GM12878 (cell line): ENCODE measurements around the gene PLEKHA5. TPM values are rescaled to one million over a fixed set of nuclear protein-coding genes. Genes with fewer than 3 reads are reported as not detected.

Source experiments
- ATAC-seq: fragments of 200-7000 bp; cut with Tn5 transposase; 3 replicates; pipeline ENCODE4 v1.9.1; 2020; ENCODE audit warnings: mild to moderate bottlenecking, moderate library complexity
- BruUV-seq: library from RNA; stranded (reverse); fragments of 400-500 nt; replicated peaks from 2 replicates; lab custom pipeline; 2021; lab: Mats Ljungman, UMichigan
- CTCF ChIA-PET: fragments of 300-600 bp; sonication (Branson Sonifier 250); formaldehyde crosslinking; extraction: SDS; loops from one replicate; lab custom pipeline; 2021; ENCODE audit warnings: inconsistent platforms; lab: Yijun Ruan, JAX
- POLR2A ChIA-PET: fragments of 350-600 bp; formaldehyde crosslinking; extraction: SDS; loops from one replicate; lab custom pipeline; 2021; ENCODE audit warnings: inconsistent platforms; lab: Charles Lee
- RAD21 ChIA-PET: fragments of 300-600 bp; sonication (Branson Sonifier 250); formaldehyde crosslinking; loops from one replicate; lab custom pipeline; 2023; ENCODE audit warnings: antibody characterized with exemption; ENCODE audit not compliant: unreplicated experiment; lab: Charles Lee
- SMC1A ChIA-PET: fragments of 300-600 bp; sonication (Branson Sonifier 250); formaldehyde crosslinking; loops from one replicate; lab custom pipeline; 2023; ENCODE audit not compliant: unreplicated experiment, uncharacterized antibody; lab: Charles Lee
- DNase-seq: peaks from one replicate; pipeline ENCODE4 v3.0.0-alpha.2; 2011; ENCODE audit warnings: low read depth, low spot score
- FAIRE-seq: peaks from 3 replicates; lab custom pipeline; 2011; peaks lifted over from hg19 to GRCh38; lab: Jason Lieb, UNC
- H2AFZ ChIP-seq: 2 replicates; pipeline ENCODE4 v1.6.0; 2011; ENCODE audit warnings: low read depth, low read length, control low read depth; ENCODE audit not compliant: control insufficient read depth
- H3K27ac ChIP-seq: 2 replicates; pipeline ENCODE4 v1.5.1; 2011; ENCODE audit warnings: control low read depth; ENCODE audit not compliant: control insufficient read depth, insufficient read depth
- H3K27me3 ChIP-seq, 2 experiments: replicated peaks in 1 of 2; 2 replicates each; pipeline versions ENCODE4 v1.6.0 to v1.6.1; 2011; ENCODE audit warnings: low read length in 1 of 2; ENCODE audit not compliant: control insufficient read depth in 2 of 2, insufficient read depth in 2 of 2
- H3K36me3 ChIP-seq, 2 experiments: 2 replicates each; pipeline ENCODE4 v1.5.1; 2011; ENCODE audit warnings: low read length in 1 of 2; ENCODE audit not compliant: control insufficient read depth in 2 of 2, insufficient read depth in 2 of 2
- H3K4me1 ChIP-seq: 2 replicates; pipeline ENCODE4 v1.6.1; 2011; ENCODE audit warnings: mild to moderate bottlenecking, low read length, moderate library complexity, mixed read lengths; ENCODE audit not compliant: control insufficient read depth, insufficient read depth
- H3K4me2 ChIP-seq: 2 replicates; pipeline ENCODE4 v1.6.0; 2011; ENCODE audit warnings: control low read depth; ENCODE audit not compliant: control insufficient read depth, insufficient read depth
- H3K4me3 ChIP-seq: fragments of 200-600 bp; sonication (generic); 2 replicates; pipeline ENCODE4 v1.5.1; 2016
- H3K79me2 ChIP-seq: 2 replicates; pipeline ENCODE4 v1.6.0; 2011; ENCODE audit warnings: low read length; ENCODE audit not compliant: control insufficient read depth, insufficient read depth
- H3K9ac ChIP-seq: 2 replicates; pipeline ENCODE4 v1.8.0; 2011; ENCODE audit warnings: low read length, control low read depth, mixed read lengths; ENCODE audit not compliant: control insufficient read depth, insufficient read depth
- H3K9me3 ChIP-seq: replicated peaks from 3 replicates; pipeline ENCODE4 v1.5.1; 2011; ENCODE audit warnings: mild to moderate bottlenecking, low read length; ENCODE audit not compliant: control insufficient read depth, insufficient read depth
- H4K20me1 ChIP-seq: 2 replicates; pipeline ENCODE4 v1.6.0; 2011; ENCODE audit not compliant: control insufficient read depth, insufficient read depth
- ATF7 ChIP-seq: fragments of 450-650 bp; IDR thresholded peaks from 2 replicates; pipeline ENCODE4 v1.6.1; 2016; ENCODE audit warnings: low read depth, mild to moderate bottlenecking
- DPF2 ChIP-seq: fragments of 450-650 bp; IDR thresholded peaks from 2 replicates; pipeline ENCODE4 v1.6.1; 2017; ENCODE audit warnings: mild to moderate bottlenecking
- FOXK2 ChIP-seq: fragments of 450-650 bp; IDR thresholded peaks from 2 replicates; pipeline ENCODE4 v1.6.1; 2017; ENCODE audit warnings: mild to moderate bottlenecking, moderate library complexity
- NR2C2 ChIP-seq: IDR thresholded peaks from 2 replicates; pipeline ENCODE4 v1.6.1; 2011; ENCODE audit warnings: borderline replicate concordance, low read depth; ENCODE audit not compliant: control insufficient read depth, insufficient read length
- POU2F2 ChIP-seq: IDR thresholded peaks from 3 replicates; pipeline ENCODE4 v1.6.1; 2011; ENCODE audit warnings: low read depth, mild to moderate bottlenecking, low read length, borderline replicate concordance
- SIX5 ChIP-seq: IDR thresholded peaks from 2 replicates; pipeline ENCODE4 v1.6.1; 2011; ENCODE audit warnings: mild to moderate bottlenecking, low read depth, low read length, moderate library complexity; ENCODE audit not compliant: severe bottlenecking
- TCF12 ChIP-seq: IDR thresholded peaks from 2 replicates; pipeline ENCODE4 v1.6.1; 2011; ENCODE audit warnings: low read depth, mild to moderate bottlenecking, low read length
- WGBS: methylation state at CpG from one replicate; pipeline ENCODE4 v1.1.6; 2016; ENCODE audit warnings: low lambda C conversion rate; ENCODE audit not compliant: insufficient replicate concordance, insufficient coverage; ENCODE audit errors: missing lambda C conversion rate; 5-methylcytosine and 5-hydroxymethylcytosine counted together
- in situ Hi-C: fragments of 300-500 bp; cut with MboI; formaldehyde crosslinking; loops from 9 replicates; pipeline ENCODE4 v1.14.3; 2018; ENCODE audit warnings: mixed read lengths
- intact Hi-C: fragments of 100-400 bp; cut with micrococcal nuclease; formaldehyde crosslinking; loops from one replicate; pipeline ENCODE4 v1.14.2; 2022; ENCODE audit not compliant: unreplicated experiment
- polyA plus RNA-seq, 11 experiments: library from polyadenylated mRNA; depleted of rRNA in 4 of 11; unstranded in 6 of 11; stranded (reverse) in 5 of 11; fragments of >200 nt; fragmentation: Nextera tagmentation in 4 of 11; fragmentation: Illumina TruSeq in 1 of 11; extraction: Ambion mirVana in 4 of 11; extraction: Trizol in 1 of 11; gene quantifications; 1 replicate in 1 of 11; 2 replicates in 10 of 11; pipeline versions ENCODE4 v1.2.1 to v1.2.3, GENCODE V29; 2011 to 2016; ENCODE audit warnings: inconsistent platforms in 2 of 11, missing spikeins in 2 of 11, low read depth in 1 of 11
- total RNA-seq, 4 experiments: library from RNA; depleted of rRNA in 3 of 4; stranded (reverse); fragments of >200 nt in 3 of 4; fragmentation: Illumina TruSeq in 1 of 4; extraction: Trizol in 1 of 4; gene quantifications; 2 replicates each; pipeline versions ENCODE4 v1.2.1 to v1.2.3, GENCODE V29; 2013 to 2021
- TF ChIP-seq, protein P1 (sequence below), 3 experiments: IDR thresholded peaks in 2 of 3; conservative IDR thresholded peaks in 1 of 3; 2 replicates each; pipeline ENCODE4 v1.5.1; 2011; ENCODE audit warnings: low read depth in 3 of 3, low read length in 3 of 3, mild to moderate bottlenecking in 3 of 3, control low read depth in 2 of 3, moderate library complexity in 2 of 3, inconsistent platforms in 1 of 3, mixed read lengths in 1 of 3; ENCODE audit not compliant: control insufficient read depth in 2 of 3, insufficient read depth in 1 of 3; ENCODE audit errors: extremely low read depth in 1 of 3

The PLEKHA5 gene
- total and polyA plus RNA-seq, 10 of the 15 experiments (the other 5 are each of a cell fraction or from before 2014, with no cell fraction given), result 0.09 to 0.33 (median 0.18) TPM; not detected in 3

DNA sequence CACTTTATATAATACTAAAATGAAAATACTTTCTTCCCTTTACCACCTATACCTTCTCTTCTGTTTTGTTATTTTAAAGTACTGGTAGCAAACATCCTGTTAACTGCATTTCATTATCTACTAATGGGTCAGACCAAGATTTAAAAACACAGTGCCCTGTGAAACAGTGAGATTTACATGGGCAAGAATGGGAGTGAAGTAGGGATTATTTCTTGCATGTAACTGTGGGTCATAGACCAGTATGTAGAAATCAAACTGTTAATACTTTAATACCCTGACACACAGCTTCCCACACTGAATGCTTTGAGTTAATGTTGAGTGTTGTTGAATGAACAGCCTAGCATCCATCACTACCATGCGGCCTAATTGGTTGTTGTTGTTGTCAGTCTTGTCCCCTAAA lies 61.6 kb downstream of the PLEKHA5 start (continued):
- TF ChIP-seq, protein P1, sequence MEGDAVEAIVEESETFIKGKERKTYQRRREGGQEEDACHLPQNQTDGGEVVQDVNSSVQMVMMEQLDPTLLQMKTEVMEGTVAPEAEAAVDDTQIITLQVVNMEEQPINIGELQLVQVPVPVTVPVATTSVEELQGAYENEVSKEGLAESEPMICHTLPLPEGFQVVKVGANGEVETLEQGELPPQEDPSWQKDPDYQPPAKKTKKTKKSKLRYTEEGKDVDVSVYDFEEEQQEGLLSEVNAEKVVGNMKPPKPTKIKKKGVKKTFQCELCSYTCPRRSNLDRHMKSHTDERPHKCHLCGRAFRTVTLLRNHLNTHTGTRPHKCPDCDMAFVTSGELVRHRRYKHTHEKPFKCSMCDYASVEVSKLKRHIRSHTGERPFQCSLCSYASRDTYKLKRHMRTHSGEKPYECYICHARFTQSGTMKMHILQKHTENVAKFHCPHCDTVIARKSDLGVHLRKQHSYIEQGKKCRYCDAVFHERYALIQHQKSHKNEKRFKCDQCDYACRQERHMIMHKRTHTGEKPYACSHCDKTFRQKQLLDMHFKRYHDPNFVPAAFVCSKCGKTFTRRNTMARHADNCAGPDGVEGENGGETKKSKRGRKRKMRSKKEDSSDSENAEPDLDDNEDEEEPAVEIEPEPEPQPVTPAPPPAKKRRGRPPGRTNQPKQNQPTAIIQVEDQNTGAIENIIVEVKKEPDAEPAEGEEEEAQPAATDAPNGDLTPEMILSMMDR (IDR thresholded peaks at IDR 0.05 in 2 of 3, conservative IDR thresholded peaks at IDR 0.05 in 1 of 3; ENCODE audit: control insufficient read depth in 2 of 3, extremely low read depth in 1 of 3, insufficient read depth in 1 of 3, low read depth in 3 of 3, low read length in 3 of 3), result no peak

DNA sequence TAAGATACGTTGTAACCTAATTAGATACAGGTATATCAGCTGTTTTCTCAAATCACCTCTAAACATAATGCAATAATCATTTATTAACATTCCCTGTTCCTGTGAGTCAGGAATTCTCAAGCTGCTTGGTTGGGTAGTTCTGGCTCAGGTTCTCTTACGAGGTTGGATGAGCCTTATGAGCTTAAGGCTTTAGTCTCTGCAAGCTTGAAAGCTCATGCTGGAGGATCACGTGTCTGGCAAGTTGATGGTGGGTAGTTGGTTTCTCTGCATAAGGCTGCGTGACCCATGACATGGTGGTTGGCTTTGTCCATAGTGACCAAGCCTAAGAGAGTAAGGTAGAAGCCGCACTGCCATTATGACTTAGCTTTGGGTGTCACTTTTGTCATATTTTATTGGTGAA lies 62.0 kb downstream of the PLEKHA5 start:
- no peak overlapping the region for H3K9ac ChIP-seq
- H2AFZ ChIP-seq, result no peak overlapping the region
- no peaks in the 10 kb centered on the region for H3K36me3 ChIP-seq
- BruUV-seq, result no TSS peak
- H3K79me2 ChIP-seq, result no peaks in the 10 kb centered on the region
- H3K4me2 ChIP-seq, result no peak overlapping the region
- no peak overlapping the region for H3K4me3 ChIP-seq
- ATAC-seq (no peak), FAIRE-seq (no peak), DNase-seq (no peak)
- ChIA-PET CTCF (interaction anchor here (0.8 to 1.0 kb wide), 2 partner anchors 9 to 327 kb away, joined by 3 read pairs; no protein-coding TSS in a partner anchor), SMC1A (no interaction called here), RAD21 (no interaction called here), POLR2A (no interaction called here)
- WGBS, result 17% methylated on average over 5 of the region's 5 CpGs
- H3K4me1 ChIP-seq, result no peaks in the 10 kb centered on the region
- no peak overlapping the region for H3K27ac ChIP-seq
- in situ Hi-C loops (no loop called here), intact Hi-C loops (no loop called here)
- H3K27me3 ChIP-seq, result no peaks in the 10 kb centered on the region
- no peaks in the 10 kb centered on the region for H4K20me1 ChIP-seq
- TF ChIP-seq NR2C2, result no peak
- TF ChIP-seq POU2F2, result no peak
- TF ChIP-seq DPF2, result no peak
- TF ChIP-seq SIX5, result no peak
- TF ChIP-seq FOXK2, result no peak
- TF ChIP-seq ATF7, result no peak
- TF ChIP-seq TCF12, result no peak
- no peaks in the 10 kb centered on the region for H3K9me3 ChIP-seq
